ENCODE results near the gene PSMA7. TPM values are rescaled to one million over a fixed set of nuclear protein-coding genes. Genes with fewer than 3 reads are reported as not detected.

Gene PSMA7
- total RNA-seq, 1 experiment from 2014 or later, result 722 TPM

- no peak for DNase-seq (ENCODE audit: low read depth)
Measured at GRCh38 chr20:62171245-62171644, 28.1 kb upstream of the PSMA7 start.

GRCh38 chr20:62170536-62170935 is 27.3 kb upstream of the PSMA7 start:
- DNase-seq (ENCODE audit: low read depth), result no peak

GRCh38 chr20:62168890-62169435 is 25.8 kb upstream of the PSMA7 start:
- no peak for DNase-seq (ENCODE audit: low read depth)

GRCh38 chr20:62168061-62168460 is 24.9 kb upstream of the PSMA7 start:
- DNase-seq (ENCODE audit: low read depth), result no peak

- DNase-seq (ENCODE audit: low read depth), result no peak
Measured at GRCh38 chr20:62167474-62167873, 24.3 kb upstream of the PSMA7 start.

GRCh38 chr20:62165762-62166399 is 22.7 kb upstream of the PSMA7 start:
- no peak for DNase-seq (ENCODE audit: low read depth)

GRCh38 chr20:62164879-62165761 is 21.9 kb upstream of the PSMA7 start:
- DNase-seq (ENCODE audit: low read depth), result no peak

GRCh38 chr20:62163986-62164762 is 21.0 kb upstream of the PSMA7 start:
- no peak for DNase-seq (ENCODE audit: low read depth)

GRCh38 chr20:62163485-62163865 is 20.3 kb upstream of the PSMA7 start:
- DNase-seq (ENCODE audit: low read depth), result no peak

- DNase-seq (ENCODE audit: low read depth), result no peak
Measured at GRCh38 chr20:62162765-62163484, 19.7 kb upstream of the PSMA7 start.

- DNase-seq (ENCODE audit: low read depth), result peak; percentile 80
Measured at GRCh38 chr20:62161347-62161746, 18.2 kb upstream of the PSMA7 start.

- no peak for DNase-seq (ENCODE audit: low read depth)
Measured at GRCh38 chr20:62160876-62161275, 17.7 kb upstream of the PSMA7 start.

- DNase-seq (ENCODE audit: low read depth), result no peak
Measured at GRCh38 chr20:62160253-62160652, 17.1 kb upstream of the PSMA7 start.

GRCh38 chr20:62159839-62160238 is 16.6 kb upstream of the PSMA7 start:
- DNase-seq (ENCODE audit: low read depth), result peak; percentile 73

GRCh38 chr20:62159052-62159451 is 15.9 kb upstream of the PSMA7 start:
- no peak for DNase-seq (ENCODE audit: low read depth)

- DNase-seq (ENCODE audit: low read depth), result no peak
Measured at GRCh38 chr20:62158541-62158940, 15.3 kb upstream of the PSMA7 start.

- DNase-seq (ENCODE audit: low read depth), result no peak
Measured at GRCh38 chr20:62158088-62158400, 14.8 kb upstream of the PSMA7 start.

GRCh38 chr20:62157387-62158087 is 14.3 kb upstream of the PSMA7 start:
- DNase-seq (ENCODE audit: low read depth), result no peak

GRCh38 chr20:62156592-62157386 is 13.6 kb upstream of the PSMA7 start:
- DNase-seq (ENCODE audit: low read depth), result peak; percentile 51

GRCh38 chr20:62156254-62156556 is 13.0 kb upstream of the PSMA7 start:
- DNase-seq (ENCODE audit: low read depth), result no peak
